Endodermal cell (in vitro differentiated cells): ENCODE results near the gene ANKRD31. TPM values are rescaled to one million over a fixed set of nuclear protein-coding genes. Genes with fewer than 3 reads are reported as not detected.
"Not testable (repeated sequence)": the region's sequence is repeated elsewhere in the genome, so short reads cannot be mapped to it uniquely, and the experiment has no call there.

Experiments used
- DNase-seq: peaks from one replicate; pipeline ENCODE4 v3.0.0-alpha.2; 2017
- H3K27ac ChIP-seq: 2 replicates; pipeline ENCODE4 v1.5.1; 2013; ENCODE audit warnings: mild to moderate bottlenecking, low read depth, low read length, moderate library complexity
- H3K27me3 ChIP-seq: 2 replicates; pipeline ENCODE4 v1.6.1; 2013; ENCODE audit warnings: mild to moderate bottlenecking, low read length, moderate library complexity; ENCODE audit not compliant: insufficient read depth, control insufficient read depth, poor library complexity, severe bottlenecking
- H3K36me3 ChIP-seq: 2 replicates; pipeline ENCODE4 v1.7.0; 2013; ENCODE audit warnings: mild to moderate bottlenecking, low read length, moderate library complexity; ENCODE audit not compliant: control insufficient read depth, insufficient read depth
- H3K4me1 ChIP-seq: one replicate; pipeline ENCODE4 v1.7.0; 2013; ENCODE audit warnings: low read length; ENCODE audit not compliant: control insufficient read depth, insufficient read depth
- H3K4me3 ChIP-seq: 2 replicates; pipeline ENCODE4 v1.5.1; 2013; ENCODE audit warnings: mild to moderate bottlenecking, low read length, moderate library complexity
- H3K9ac ChIP-seq: 2 replicates; pipeline ENCODE4 v1.6.1; 2013; ENCODE audit warnings: mild to moderate bottlenecking, low read length, moderate library complexity; ENCODE audit not compliant: poor library complexity, severe bottlenecking; ENCODE audit errors: extremely low read depth
- H3K9me3 ChIP-seq: 2 replicates; pipeline ENCODE4 v1.6.1; 2013; ENCODE audit warnings: mild to moderate bottlenecking, low read length, moderate library complexity; ENCODE audit not compliant: control insufficient read depth
- H3K27ac Mint-ChIP-seq: 2 replicates; pipeline ENCODE4 v1.8.0; 2020; ENCODE audit warnings: mixed read lengths
- H3K27me3 Mint-ChIP-seq: 2 replicates; pipeline ENCODE4 v1.8.0; 2021; ENCODE audit warnings: mild to moderate bottlenecking, mixed read lengths; ENCODE audit not compliant: insufficient read depth
- H3K36me3 Mint-ChIP-seq: 2 replicates; pipeline ENCODE4 v1.8.0; 2020; ENCODE audit warnings: low read depth, mixed read lengths
- H3K4me1 Mint-ChIP-seq: 2 replicates; pipeline ENCODE4 v1.8.0; 2020; ENCODE audit warnings: mixed read lengths
- H3K4me3 Mint-ChIP-seq: 2 replicates; pipeline ENCODE4 v1.8.0; 2020; ENCODE audit warnings: mild to moderate bottlenecking, moderate library complexity, mixed read lengths
- H3K9me3 Mint-ChIP-seq: 2 replicates; pipeline ENCODE4 v1.8.0; 2020; ENCODE audit warnings: mild to moderate bottlenecking, mixed read lengths
- WGBS, 2 experiments: methylation state at CpG; one replicate each; pipeline versions ENCODE4 v1.1.5 to v1.1.7; 2013; ENCODE audit warnings: missing lambda C conversion rate in 2 of 2, mixed read lengths in 1 of 2; ENCODE audit not compliant: insufficient coverage in 1 of 2, insufficient read length in 1 of 2; 5-methylcytosine and 5-hydroxymethylcytosine counted together
- total RNA-seq, 2 donors: library from RNA; stranded (reverse); fragmentation: NEBNext Ultra II Directional in 1 of 2; extraction: Animal tissue kit (Norgen Biotek cat#: 25700) in 1 of 2; gene quantifications; 2 replicates in 1 of 2; 3 replicates in 1 of 2; pipeline ENCODE4 v1.2.1, GENCODE V29; 2021
- TF ChIP-seq, protein P1 (sequence below): fragments of 200-600 bp; sonication (generic); conservative IDR thresholded peaks from 2 replicates; pipeline ENCODE4 v1.5.0; 2021; ENCODE audit warnings: antibody characterized with exemption, mild to moderate bottlenecking

Gene ANKRD31
- total RNA-seq, 2 donors from 2014 or later = 0.13 to 0.29 TPM

DNA sequence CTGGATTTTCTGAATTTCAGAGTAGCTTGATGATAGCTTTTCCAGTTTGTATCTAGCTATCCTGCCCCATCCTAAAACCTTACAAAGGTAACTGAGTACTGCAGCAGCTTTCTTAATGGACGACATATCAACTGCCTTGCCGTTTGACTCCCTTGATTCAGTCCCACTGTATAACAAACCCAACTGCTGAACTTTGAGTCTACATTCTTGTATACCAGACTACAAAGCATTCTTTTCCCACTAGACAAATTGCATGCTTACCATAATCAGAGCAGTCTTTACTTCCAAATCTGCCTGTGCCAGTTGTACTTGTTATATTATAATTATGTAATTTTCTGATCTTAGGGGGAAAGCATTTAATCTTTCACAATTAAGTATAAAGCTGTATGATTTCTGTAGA, 47.3 kb downstream of the ANKRD31 start:
- Mint-ChIP-seq H3K27ac (no peak overlapping the region), H3K27me3 (peaks cover 2% of the 10 kb centered on the region), H3K36me3 (no peaks in the 10 kb centered on the region), H3K9me3 (no peaks in the 10 kb centered on the region), H3K4me1 (no peaks in the 10 kb centered on the region), H3K4me3 (no peak overlapping the region)
- Histone ChIP-seq H3K4me1 (no peaks in the 10 kb centered on the region), H3K4me3 (no peak overlapping the region), H3K27ac (no peak overlapping the region), H3K9me3 (no peaks in the 10 kb centered on the region), H3K27me3 (no peaks in the 10 kb centered on the region), H3K36me3 (no peaks in the 10 kb centered on the region), H3K9ac (no peak overlapping the region)
- DNase-seq = no peak
- 83 to 88% methylated on average over 2 of the region's 2 CpGs for WGBS, 2 experiments
- TF ChIP-seq, protein P1, sequence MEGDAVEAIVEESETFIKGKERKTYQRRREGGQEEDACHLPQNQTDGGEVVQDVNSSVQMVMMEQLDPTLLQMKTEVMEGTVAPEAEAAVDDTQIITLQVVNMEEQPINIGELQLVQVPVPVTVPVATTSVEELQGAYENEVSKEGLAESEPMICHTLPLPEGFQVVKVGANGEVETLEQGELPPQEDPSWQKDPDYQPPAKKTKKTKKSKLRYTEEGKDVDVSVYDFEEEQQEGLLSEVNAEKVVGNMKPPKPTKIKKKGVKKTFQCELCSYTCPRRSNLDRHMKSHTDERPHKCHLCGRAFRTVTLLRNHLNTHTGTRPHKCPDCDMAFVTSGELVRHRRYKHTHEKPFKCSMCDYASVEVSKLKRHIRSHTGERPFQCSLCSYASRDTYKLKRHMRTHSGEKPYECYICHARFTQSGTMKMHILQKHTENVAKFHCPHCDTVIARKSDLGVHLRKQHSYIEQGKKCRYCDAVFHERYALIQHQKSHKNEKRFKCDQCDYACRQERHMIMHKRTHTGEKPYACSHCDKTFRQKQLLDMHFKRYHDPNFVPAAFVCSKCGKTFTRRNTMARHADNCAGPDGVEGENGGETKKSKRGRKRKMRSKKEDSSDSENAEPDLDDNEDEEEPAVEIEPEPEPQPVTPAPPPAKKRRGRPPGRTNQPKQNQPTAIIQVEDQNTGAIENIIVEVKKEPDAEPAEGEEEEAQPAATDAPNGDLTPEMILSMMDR = no peak

GRCh38 chr5:75185763-75186162, 50.9 kb downstream of the ANKRD31 start:
- no peak for DNase-seq
- no peaks in the 10 kb centered on the region for H3K9me3 ChIP-seq
- H3K36me3 Mint-ChIP-seq = no peaks in the 10 kb centered on the region
- H3K4me3 ChIP-seq = no peak overlapping the region
- H3K9me3 Mint-ChIP-seq = peaks cover 3% of the 10 kb centered on the region
- H3K27ac ChIP-seq = no peak overlapping the region
- no peaks in the 10 kb centered on the region for H3K27me3 Mint-ChIP-seq
- WGBS, 2 experiments = 71 to 73% methylated on average over 1 of the region's 1 CpG
- TF ChIP-seq, protein P1 = no peak
- no peaks in the 10 kb centered on the region for H3K4me1 ChIP-seq
- no peaks in the 10 kb centered on the region for H3K4me1 Mint-ChIP-seq
- no peak overlapping the region for H3K4me3 Mint-ChIP-seq
- no peak overlapping the region for H3K27ac Mint-ChIP-seq
- H3K9ac ChIP-seq = no peak overlapping the region
- H3K27me3 ChIP-seq = no peaks in the 10 kb centered on the region
- no peaks in the 10 kb centered on the region for H3K36me3 ChIP-seq

- H3K9me3 Mint-ChIP-seq = peaks cover 50% of the 10 kb centered on the region
- not testable (repeated sequence) for H3K4me3 Mint-ChIP-seq, H3K27ac Mint-ChIP-seq, H3K9me3 ChIP-seq, H3K27me3 ChIP-seq, H3K36me3 ChIP-seq, H3K27ac ChIP-seq, H3K4me3 ChIP-seq, H3K27me3 Mint-ChIP-seq, H3K36me3 Mint-ChIP-seq, DNase-seq, H3K4me1 ChIP-seq, H3K9ac ChIP-seq, H3K4me1 Mint-ChIP-seq
- WGBS, 2 experiments = 92 to 93% methylated on average over 6 to 7 of the region's 7 CpGs
Measured at GRCh38 chr5:75176009-75176408, 60.7 kb downstream of the ANKRD31 start.

GRCh38 chr5:75174872-75175271, 61.8 kb downstream of the ANKRD31 start:
- H3K27me3 Mint-ChIP-seq, H3K4me1 ChIP-seq, H3K27ac Mint-ChIP-seq, H3K4me3 Mint-ChIP-seq, H3K4me3 ChIP-seq, H3K36me3 ChIP-seq, H3K27ac ChIP-seq, DNase-seq, H3K9me3 ChIP-seq, H3K9ac ChIP-seq, H3K4me1 Mint-ChIP-seq, H3K36me3 Mint-ChIP-seq, H3K27me3 ChIP-seq: not testable (repeated sequence)
- H3K9me3 Mint-ChIP-seq = peaks cover 48% of the 10 kb centered on the region
- 66% methylated on average over 4 of the region's 4 CpGs; no CpG with 5 or more reads in 1 of the 2 experiments for WGBS, 2 experiments
